Parathyroid adenoma (tissue), 2 donors: ENCODE data around the gene BANK1.

Source experiments
- H2AFZ ChIP-seq: fragments of 300-600 bp; sonication (generic); one replicate; pipeline ENCODE4 v1.7.0; 2017; ENCODE audit warnings: antibody characterized with exemption, mild to moderate bottlenecking
- H3K27ac ChIP-seq: fragments of 300-600 bp; sonication (generic); one replicate; pipeline ENCODE4 v1.7.0; 2017
- H3K27me3 ChIP-seq: fragments of 300-600 bp; sonication (generic); one replicate; pipeline ENCODE4 v1.7.0; 2017; ENCODE audit warnings: low read length; ENCODE audit not compliant: control insufficient read depth, insufficient read depth
- H3K36me3 ChIP-seq: fragments of 300-600 bp; sonication (generic); one replicate; pipeline ENCODE4 v1.7.0; 2017; ENCODE audit warnings: low read length; ENCODE audit not compliant: control insufficient read depth, insufficient read depth
- H3K4me1 ChIP-seq: fragments of 300-600 bp; sonication (generic); one replicate; pipeline ENCODE4 v1.7.0; 2017; ENCODE audit warnings: control low read depth
- H3K4me2 ChIP-seq: fragments of 300-600 bp; sonication (generic); one replicate; pipeline ENCODE4 v1.7.0; 2017; ENCODE audit warnings: low read length
- H3K4me3 ChIP-seq: fragments of 300-600 bp; sonication (generic); one replicate; pipeline ENCODE4 v1.7.0; 2017; ENCODE audit warnings: low read depth, low read length
- H3K79me2 ChIP-seq: fragments of 300-600 bp; sonication (generic); one replicate; pipeline ENCODE4 v1.7.0; 2017; ENCODE audit warnings: control low read depth
- H3K9ac ChIP-seq: fragments of 300-600 bp; sonication (generic); one replicate; pipeline ENCODE4 v1.7.0; 2017; ENCODE audit warnings: mild to moderate bottlenecking
- H3K9me3 ChIP-seq: fragments of 300-600 bp; sonication (generic); one replicate; pipeline ENCODE4 v1.7.0; 2017; ENCODE audit warnings: low read length; ENCODE audit not compliant: control insufficient read depth
- CTCF ChIP-seq: fragments of 300-600 bp; sonication (generic); IDR thresholded peaks from one replicate; pipeline ENCODE4 v1.7.0; 2017; ENCODE audit warnings: antibody characterized with exemption, mild to moderate bottlenecking
- donor health status: primary hyperparathyroidism.

Gene BANK1

DNA sequence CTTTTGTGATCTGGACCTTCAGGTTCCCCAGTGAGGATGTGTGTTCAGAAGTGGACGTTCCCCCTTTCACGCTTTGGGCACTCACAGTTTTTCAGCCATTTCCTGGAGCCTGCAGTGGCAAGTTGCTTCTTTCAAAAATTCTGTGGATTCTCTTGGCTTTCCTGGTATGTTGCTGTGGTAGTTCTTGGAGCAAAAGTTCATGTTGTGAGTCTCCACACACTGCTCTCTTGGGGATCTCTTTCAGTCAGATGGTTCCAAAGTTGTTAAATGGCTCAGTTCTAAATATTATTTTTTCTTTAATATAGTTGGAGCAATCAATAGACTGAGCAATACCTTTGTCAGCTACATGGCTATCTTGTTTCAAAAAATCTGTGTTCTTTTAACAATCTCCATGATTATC lies 28.5 kb upstream of the BANK1 start:
- Histone ChIP-seq H3K9me3 (no peaks in the 10 kb centered on the region), H3K36me3 (no peaks in the 10 kb centered on the region), H3K79me2 (no peaks in the 10 kb centered on the region), H3K4me2 (no peak overlapping the region), H3K27ac (no peak overlapping the region), H3K27me3 (no peaks in the 10 kb centered on the region), H3K9ac (no peak overlapping the region), H3K4me1 (no peaks in the 10 kb centered on the region), H2AFZ (no peak overlapping the region), H3K4me3 (no peak overlapping the region)
- TF ChIP-seq CTCF, result no peak

GRCh38 chr4:101762534-101762933 lies 28.0 kb upstream of the BANK1 start:
- no peak for TF ChIP-seq CTCF

GRCh38 chr4:101763576-101763975 lies 27.0 kb upstream of the BANK1 start:
- Histone ChIP-seq H3K9me3 (no peaks in the 10 kb centered on the region), H3K4me3 (no peak overlapping the region), H3K9ac (no peak overlapping the region), H3K36me3 (no peaks in the 10 kb centered on the region), H3K79me2 (no peaks in the 10 kb centered on the region), H3K4me2 (no peak overlapping the region), H3K27ac (no peak overlapping the region), H3K4me1 (no peaks in the 10 kb centered on the region), H3K27me3 (no peaks in the 10 kb centered on the region), H2AFZ (no peak overlapping the region)
- TF ChIP-seq CTCF, result no peak

More at GRCh38 chr4:101762534-101762933, 28.0 kb upstream of the BANK1 start:
- no peak overlapping the region for H3K27ac ChIP-seq
- H3K36me3 ChIP-seq, result no peaks in the 10 kb centered on the region
- no peak overlapping the region for H3K4me2 ChIP-seq
- no peaks in the 10 kb centered on the region for H3K4me1 ChIP-seq
- no peak overlapping the region for H3K9ac ChIP-seq
- H3K9me3 ChIP-seq, result no peaks in the 10 kb centered on the region
- H3K27me3 ChIP-seq, result no peaks in the 10 kb centered on the region
- H3K4me3 ChIP-seq, result no peak overlapping the region
- H3K79me2 ChIP-seq, result no peaks in the 10 kb centered on the region
- no peak overlapping the region for H2AFZ ChIP-seq

DNA sequence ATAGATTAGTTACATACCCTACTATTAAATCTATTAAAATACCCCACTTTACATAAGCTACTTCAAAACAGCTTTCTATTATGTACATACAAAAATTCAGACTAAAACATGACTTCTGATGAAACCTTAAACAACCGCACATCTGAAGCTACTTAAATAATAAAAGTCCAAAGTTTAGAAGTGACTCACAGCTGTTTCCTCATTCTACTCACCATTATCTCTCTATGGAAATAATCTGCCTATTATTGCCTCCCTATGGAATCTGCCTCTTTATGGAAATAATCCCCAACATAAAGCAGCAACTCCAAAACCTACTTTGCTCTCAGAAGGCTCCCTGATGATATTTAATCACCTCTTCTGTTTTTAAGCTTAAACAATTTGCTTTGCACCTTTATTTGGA lies 15.7 kb upstream of the BANK1 start:
- Histone ChIP-seq H3K36me3 (no peaks in the 10 kb centered on the region), H3K4me1 (no peaks in the 10 kb centered on the region), H3K79me2 (no peaks in the 10 kb centered on the region), H2AFZ (no peak overlapping the region), H3K4me2 (no peak overlapping the region), H3K27me3 (no peaks in the 10 kb centered on the region), H3K9ac (no peak overlapping the region), H3K27ac (no peak overlapping the region), H3K9me3 (no peaks in the 10 kb centered on the region), H3K4me3 (no peak overlapping the region)
- no peak for TF ChIP-seq CTCF

DNA sequence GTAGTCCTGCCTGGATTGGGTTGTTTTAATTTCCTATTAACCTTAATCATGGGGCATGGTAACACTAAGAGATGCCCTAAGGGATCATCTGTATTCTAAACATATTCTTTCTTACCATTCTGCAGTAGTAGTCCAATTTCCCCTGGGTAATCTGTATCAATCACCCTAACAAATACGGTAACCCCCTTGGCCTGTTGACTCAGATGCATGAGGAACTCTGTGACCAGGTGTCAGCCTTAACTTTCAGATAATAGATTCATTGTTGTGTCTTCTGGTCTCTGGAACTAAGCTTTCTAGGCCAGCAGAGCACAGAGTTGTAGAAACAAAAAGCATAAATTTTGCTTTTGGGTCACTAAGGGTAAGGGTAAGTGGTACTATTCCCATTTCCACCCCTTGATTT lies 13.1 kb upstream of the BANK1 start:
- H2AFZ ChIP-seq, result no peak overlapping the region
- no peak overlapping the region for H3K9ac ChIP-seq
- no peaks in the 10 kb centered on the region for H3K4me1 ChIP-seq
- H3K79me2 ChIP-seq, result no peaks in the 10 kb centered on the region
- no peak overlapping the region for H3K27ac ChIP-seq
- H3K27me3 ChIP-seq, result no peaks in the 10 kb centered on the region
- no peaks in the 10 kb centered on the region for H3K9me3 ChIP-seq
- TF ChIP-seq CTCF, result no peak
- H3K4me3 ChIP-seq, result no peak overlapping the region
- no peak overlapping the region for H3K4me2 ChIP-seq
- H3K36me3 ChIP-seq, result no peaks in the 10 kb centered on the region
